Skin epidermis (tissue), 12 donors: ENCODE data around the gene FCGR1A.
A peak's percentile ranks its signal among the peaks of the same experiment; 100 is the strongest.
"Not testable (repeated sequence)": the region's sequence is repeated elsewhere in the genome, so short reads cannot be mapped to it uniquely, and the experiment has no call there.

ENCODE experiments used
- H3K27ac ChIP-seq, 21 experiments: fragments of 200-600 bp; sonication (generic) in 11 of 21; one replicate each; pipeline ENCODE4 v1.5.0; 2020; ENCODE audit warnings: mild to moderate bottlenecking in 3 of 21, inconsistent platforms in 2 of 21, moderate library complexity in 2 of 21
- H3K4me3 ChIP-seq, 7 experiments: fragments of 200-600 bp; sonication (generic) in 2 of 7; one replicate each; pipeline ENCODE4 v1.5.0; 2020; ENCODE audit warnings: inconsistent platforms in 2 of 7, mild to moderate bottlenecking in 2 of 7, moderate library complexity in 1 of 7

FCGR1A gene

GRCh38 chr1:149775510-149776147 is 6.9 kb upstream of the FCGR1A start:
- H3K27ac ChIP-seq, H3K4me3 ChIP-seq: not testable (repeated sequence)

DNA sequence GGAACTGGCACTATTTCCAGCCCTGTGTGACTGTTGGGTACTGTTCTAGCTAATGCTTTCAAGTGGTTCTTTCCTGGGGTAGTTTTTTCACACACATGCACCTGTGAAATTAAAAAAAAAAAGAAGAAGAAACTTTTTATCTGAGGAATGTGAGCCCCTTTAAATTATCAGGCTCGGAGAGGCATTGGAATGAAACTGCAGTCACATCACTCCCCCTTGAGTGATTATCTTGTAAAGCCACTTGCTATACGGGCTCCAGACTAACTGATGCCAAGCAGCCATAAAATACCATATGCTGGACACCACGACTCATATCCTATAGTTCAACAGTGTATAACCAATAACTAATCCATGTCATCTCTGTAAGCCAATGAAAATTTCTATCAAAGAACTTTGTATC is 5.4 kb upstream of the FCGR1A start:
- not testable (repeated sequence) for H3K4me3 ChIP-seq, H3K27ac ChIP-seq

DNA sequence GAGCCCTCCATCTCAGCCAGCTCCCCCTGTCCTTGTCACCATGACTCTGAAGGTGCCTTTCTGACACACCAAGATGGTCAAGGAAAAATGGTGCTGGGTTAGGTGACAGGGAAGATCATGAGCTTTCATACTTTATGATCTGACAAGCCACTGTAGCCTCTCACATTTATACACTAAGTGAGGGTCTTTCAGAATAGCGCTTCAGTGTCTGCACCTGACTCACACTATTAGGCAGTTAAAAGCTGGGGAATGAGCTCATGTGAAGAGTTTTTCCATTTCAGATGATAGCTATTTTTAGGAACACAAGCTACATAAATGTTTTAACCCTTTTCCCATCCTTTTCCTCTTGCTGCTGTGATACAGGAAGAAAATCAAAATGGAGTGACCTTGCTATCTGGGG is 4.2 kb upstream of the FCGR1A start:
- not testable (repeated sequence) for H3K4me3 ChIP-seq, H3K27ac ChIP-seq

DNA sequence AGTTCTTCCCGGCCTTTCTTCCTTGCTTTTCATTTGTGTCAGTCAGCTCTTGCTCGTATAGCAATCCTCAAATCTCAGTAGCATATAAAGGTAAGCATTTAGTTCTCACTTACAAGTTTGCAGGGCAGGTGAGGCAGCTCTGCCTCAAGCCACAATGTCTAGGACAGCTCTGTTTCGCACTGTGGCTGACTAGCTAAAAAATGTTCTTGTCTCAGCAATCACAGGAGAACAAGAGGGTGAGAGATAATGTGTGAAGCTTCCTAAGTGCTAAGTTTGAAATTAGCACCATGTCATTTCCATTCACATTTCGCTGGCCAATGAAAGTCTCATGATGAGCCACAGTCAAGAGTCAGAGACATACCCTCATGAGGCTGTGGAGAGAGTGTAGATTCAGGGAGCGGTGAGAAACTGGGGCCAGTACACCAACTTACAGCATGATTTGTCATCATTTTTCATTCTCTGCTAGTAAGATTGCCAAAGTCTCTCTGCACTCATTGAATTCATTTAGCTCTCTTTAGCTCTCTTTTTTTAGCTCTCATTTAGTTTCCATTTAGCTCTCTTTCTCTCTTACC is 995 bp upstream of the FCGR1A start:
- not testable (repeated sequence) for H3K27ac ChIP-seq, H3K4me3 ChIP-seq

DNA sequence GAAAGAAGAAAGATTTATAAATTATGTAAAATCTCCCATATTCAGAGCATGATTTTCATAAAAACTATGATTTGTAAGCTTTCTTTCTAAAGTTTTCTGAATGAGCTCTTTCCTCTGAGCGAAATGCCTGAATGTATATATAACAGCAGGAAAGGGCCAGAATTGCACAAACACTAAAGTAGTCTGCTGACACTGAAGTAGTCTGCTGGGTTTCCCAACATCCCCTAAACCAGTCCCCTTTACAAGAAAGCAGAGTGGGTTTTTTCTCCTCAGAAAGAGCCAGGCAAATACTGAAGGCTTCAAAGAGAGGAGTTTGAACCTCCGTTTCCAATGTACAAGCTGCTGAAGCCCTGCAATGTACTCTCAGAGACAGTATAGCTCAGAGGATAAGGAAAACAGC is 795 bp downstream of the FCGR1A start:
- H3K27ac ChIP-seq, H3K4me3 ChIP-seq: not testable (repeated sequence)

DNA sequence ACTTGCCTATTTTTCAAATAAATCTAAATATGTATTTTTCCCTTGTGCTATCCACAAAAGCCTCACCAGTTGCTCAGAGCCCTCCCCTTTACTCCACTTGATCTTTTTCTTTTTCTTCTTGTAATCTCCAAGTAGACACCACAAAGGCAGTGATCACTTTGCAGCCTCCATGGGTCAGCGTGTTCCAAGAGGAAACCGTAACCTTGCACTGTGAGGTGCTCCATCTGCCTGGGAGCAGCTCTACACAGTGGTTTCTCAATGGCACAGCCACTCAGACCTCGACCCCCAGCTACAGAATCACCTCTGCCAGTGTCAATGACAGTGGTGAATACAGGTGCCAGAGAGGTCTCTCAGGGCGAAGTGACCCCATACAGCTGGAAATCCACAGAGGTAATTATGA is 1.4 kb downstream of the FCGR1A start:
- H3K4me3 ChIP-seq = not testable (repeated sequence)

GRCh38 chr1:149787688-149788451 is 5.4 kb downstream of the FCGR1A start:
- H3K4me3 ChIP-seq = not testable (repeated sequence)
- peak overlapping the region in 2 of 21 experiments; percentile 10 to 29 for H3K27ac ChIP-seq

More for the DNA sequence above, 1.4 kb downstream of the FCGR1A start:
- H3K27ac ChIP-seq = not testable (repeated sequence)

DNA sequence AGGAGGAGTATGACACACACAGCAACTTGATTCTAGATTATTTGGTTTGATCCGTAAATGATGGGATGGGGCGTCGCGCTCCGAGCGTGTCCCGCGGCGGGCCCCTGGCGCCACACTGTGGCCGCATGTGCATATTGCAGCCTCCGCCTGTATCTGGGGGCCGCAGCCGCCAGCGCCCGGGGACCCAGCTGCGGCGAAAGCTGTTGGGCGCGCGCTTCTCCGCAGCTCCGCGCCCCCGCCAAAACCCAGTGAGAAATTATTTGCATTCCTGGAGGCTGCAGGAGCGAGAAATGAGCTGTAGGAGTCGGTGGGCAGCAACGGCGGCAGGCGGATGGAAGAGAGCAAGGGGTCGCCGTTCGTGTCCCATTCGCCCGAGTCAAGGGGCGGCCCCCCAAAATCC is 10.0 kb downstream of the FCGR1A start:
- Histone ChIP-seq H3K27ac (peak overlapping the region in 19 of 21 experiments; percentile 10 to 86 (median 74)), H3K4me3 (peak overlapping the region; percentile 23 to 58 (median 50))

DNA sequence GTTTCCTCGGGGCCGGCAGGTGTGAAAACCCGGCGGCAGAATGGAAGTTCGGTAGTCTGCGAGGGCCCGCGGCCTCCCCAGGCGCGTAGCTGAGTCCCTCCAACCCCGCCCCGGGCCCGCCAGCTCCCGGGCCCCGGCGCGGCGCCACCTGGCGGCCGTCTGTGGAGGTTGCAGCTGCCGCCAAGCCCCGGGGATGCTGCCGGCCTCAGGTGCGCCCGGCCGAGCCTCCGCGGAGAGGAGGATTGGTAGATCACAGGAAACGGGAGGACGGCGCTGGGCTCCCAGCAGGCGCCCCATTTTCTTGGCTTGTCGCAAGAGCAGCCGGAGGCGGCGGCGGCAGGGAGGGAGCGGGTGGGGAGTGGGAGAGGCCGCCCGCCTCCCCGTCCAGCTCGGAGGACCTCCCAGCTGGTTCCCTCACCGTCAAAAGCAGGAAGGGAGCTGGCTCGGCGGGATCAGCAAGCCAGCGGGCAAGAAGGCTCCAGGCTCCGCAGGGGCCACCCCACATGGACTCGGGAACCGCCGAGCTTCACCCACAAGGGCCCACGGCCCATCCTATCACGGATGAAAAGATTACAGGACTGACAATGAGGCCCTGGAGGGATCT is 10.5 kb downstream of the FCGR1A start:
- peak overlapping the region; percentile 23 to 58 (median 50) for H3K4me3 ChIP-seq
- H3K27ac ChIP-seq = peak overlapping the region in 19 of 21 experiments; percentile 10 to 86 (median 74)

DNA sequence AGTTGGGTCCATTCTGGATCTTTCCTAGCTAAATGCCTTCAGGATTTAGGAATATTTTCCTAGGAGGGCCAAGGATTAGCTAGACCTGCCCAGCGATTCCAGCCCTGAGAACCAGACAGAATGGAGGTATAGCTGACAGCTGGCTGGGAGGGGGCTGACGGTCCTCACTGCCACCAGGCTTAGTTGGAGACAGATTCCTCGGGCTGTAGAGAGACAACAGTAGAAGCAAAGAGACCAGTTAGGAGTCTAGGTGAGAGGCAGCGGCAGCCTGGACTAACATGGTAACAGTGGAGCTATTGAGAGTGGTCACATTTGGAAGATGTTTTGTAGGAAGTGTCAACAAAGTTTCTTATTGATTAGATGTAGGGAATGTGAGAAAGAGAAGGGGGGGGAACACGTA is 11.4 kb downstream of the FCGR1A start:
- peak overlapping the region in 1 of 7 experiments; percentile 50 for H3K4me3 ChIP-seq
- not testable (repeated sequence) for H3K27ac ChIP-seq

DNA sequence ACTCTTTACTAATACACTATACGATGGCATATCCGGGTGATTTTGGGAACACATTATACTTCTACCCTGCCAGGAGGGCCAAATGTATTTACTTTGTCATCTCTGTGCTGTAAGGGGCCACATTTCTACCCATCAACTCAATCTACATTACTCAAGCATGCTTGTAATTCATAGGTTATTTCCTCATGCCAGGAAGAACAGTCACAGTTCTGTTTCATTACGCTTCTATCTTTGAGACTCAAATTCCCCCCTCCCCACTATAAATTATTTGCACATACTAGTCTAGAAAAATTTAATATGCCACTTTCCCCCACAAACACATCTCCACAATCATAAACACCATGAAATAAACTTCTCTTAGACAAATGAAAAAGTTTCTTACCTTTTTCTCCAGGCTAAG is 19.1 kb downstream of the FCGR1A start:
- H3K4me3 ChIP-seq, H3K27ac ChIP-seq: not testable (repeated sequence)

- not testable (repeated sequence) for H3K27ac ChIP-seq, H3K4me3 ChIP-seq
Observed at GRCh38 chr1:149804417-149805080, 22.1 kb downstream of the FCGR1A start.

DNA sequence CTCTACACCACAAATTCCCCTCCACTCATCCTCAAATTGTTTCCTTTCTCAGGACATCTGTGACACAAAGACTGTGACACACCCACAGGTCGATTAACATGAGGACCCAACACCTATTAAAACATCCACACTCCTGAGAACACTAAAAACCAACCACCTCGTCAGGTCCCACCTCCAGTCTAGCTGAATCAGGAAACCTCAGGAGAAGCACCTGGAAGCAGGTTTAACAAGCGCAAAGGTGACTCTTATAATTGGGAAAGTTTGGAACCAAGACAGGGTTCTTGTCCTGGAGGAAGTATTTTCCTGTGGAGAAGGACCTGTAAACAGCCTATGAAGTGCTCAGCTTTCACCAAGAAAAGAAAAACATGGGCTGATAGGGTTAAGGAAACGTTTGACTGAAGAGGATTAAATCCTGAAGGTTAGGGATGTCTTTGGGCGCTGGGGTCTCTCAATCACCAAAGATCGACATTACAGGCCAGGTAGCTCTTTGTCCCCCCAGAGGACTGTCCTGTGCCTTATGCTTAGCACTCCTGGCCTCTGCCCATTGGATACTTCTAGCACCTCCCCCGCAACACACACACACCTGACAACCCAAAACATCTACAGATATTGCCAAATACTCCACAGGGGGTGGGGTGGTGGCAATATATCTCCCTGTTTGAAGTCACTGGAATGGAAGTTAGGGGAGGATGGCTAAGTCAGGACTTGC is 28.4 kb downstream of the FCGR1A start:
- not testable (repeated sequence) for H3K27ac ChIP-seq
- peak overlapping the region in 1 of 7 experiments; percentile 53 for H3K4me3 ChIP-seq

DNA sequence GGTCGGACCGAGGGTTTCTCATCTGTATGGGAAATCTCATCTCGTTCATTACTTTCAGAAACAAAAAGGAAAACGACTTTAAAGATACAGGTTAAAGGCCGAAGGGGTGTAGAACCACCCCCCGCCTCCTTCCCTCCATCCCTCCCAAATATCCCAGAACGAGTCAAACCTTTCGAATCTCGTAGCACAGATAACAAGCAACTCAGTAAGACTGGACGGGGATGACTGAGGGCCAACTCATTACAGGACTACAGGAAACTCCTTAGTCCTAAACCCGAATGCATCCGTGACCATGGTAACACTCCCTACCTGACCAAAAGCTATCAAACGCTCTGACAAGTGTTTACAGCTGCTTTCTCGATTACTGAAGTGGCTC is 29.0 kb downstream of the FCGR1A start:
- H3K4me3 ChIP-seq = peak overlapping the region; percentile 15 to 53 (median 45)
- H3K27ac ChIP-seq = not testable (repeated sequence)

DNA sequence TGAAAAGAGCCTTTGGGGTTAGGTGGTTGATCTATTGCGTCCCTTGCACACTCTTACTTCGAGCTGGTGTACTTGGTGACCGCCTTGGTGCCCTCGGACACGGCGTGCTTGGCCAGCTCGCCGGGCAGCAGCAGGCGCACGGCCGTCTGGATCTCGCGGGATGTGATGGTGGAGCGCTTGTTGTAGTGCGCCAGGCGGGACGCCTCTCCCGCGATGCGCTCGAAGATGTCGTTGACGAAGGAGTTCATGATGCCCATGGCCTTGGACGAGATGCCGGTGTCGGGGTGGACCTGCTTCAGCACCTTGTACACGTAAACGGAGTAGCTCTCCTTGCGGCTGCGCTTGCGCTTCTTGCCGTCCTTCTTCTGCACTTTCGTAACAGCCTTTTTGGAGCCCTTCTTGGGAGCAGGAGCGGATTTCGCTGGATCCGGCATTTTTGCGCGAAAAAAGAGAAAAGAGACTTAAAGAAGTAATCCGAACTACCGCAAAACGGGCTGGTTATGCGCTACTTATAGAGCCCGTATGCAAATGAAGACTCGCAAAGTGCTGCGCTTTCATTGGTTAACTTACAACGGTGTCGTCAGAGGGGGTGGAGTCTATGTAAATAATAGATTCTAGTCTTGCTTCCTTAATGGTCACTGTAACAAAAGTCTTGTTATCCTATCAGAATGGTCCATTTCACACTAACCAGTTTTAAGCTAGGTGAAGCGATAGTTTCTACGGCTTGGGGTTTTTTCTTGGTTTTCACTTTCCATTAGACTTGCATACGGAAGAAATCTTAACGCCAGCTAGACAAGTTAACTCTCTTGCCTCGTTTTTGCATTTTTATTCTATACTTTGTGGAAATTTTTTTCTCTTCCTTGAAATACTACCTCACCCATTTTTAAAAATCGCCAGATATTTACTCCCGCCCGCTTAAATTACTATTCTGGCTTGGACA is 29.7 kb downstream of the FCGR1A start:
- Histone ChIP-seq H3K27ac (peak overlapping the region in 18 of 21 experiments; percentile 41 to 84 (median 70)), H3K4me3 (peak overlapping the region; percentile 41 to 53 (median 45))

DNA sequence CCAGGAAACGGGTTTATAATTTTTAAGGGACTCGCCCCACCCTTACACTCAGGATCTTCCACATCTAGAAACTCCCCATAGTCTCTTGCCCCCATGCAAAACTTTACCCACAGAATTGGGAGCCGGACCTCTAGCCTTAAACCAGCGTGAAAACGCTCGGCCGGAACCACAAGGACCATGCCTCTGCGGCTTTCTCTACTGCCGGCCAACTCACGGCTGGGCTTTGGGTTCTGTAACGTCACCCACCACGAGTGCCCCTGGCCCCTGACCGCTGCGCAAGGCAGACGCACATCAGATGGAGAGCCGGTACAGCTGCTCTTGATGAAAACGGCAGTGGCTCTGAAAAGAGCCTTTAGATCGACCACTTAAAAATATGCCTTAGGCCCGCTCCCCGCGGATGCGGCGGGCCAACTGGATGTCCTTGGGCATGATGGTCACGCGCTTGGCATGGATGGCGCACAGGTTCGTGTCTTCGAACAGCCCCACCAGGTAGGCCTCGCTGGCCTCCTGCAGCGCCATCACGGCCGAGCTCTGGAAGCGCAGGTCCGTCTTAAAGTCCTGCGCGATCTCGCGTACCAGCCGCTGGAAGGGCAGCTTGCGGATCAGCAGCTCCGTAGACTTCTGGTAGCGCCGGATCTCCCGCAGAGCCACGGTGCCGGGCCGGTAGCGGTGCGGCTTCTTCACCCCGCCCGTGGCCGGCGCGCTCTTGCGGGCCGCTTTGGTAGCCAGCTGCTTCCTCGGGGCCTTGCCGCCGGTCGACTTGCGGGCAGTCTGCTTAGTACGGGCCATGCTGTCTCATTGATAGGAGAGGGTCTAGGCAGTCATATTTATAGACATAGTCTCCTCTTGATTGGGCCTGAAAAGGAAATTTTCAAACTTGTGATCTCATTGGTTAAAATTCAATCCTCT is 30.7 kb downstream of the FCGR1A start:
- peak overlapping the region in 19 of 21 experiments; percentile 41 to 84 (median 69) for H3K27ac ChIP-seq
- H3K4me3 ChIP-seq = peak overlapping the region; percentile 41 to 53 (median 45)

DNA sequence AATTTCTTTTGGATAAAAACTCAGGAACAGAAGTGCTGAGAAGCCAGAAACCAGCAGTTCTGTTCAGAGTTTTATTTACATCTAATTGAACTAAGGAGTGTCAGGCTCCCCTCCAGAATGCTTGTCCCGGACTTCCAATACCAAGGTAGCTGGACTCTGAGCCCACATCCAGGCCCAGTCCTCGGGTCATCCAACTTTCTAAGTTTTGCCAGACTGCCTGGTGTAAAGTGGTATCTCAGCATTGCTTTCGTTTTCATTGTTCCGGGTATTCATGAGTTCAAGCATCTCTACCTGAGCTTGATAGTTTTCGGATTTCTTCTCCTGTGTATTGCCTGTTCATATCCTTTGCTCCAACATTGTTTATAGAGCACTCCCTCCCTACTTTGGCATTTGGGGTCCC is 37.9 kb downstream of the FCGR1A start:
- H3K27ac ChIP-seq, H3K4me3 ChIP-seq: not testable (repeated sequence)
